Measurements from ENCODE around the gene CA7.
A peak's percentile ranks its signal among the peaks of the same experiment; 100 is the strongest.
"Not testable (repeated sequence)": the region's sequence is repeated elsewhere in the genome, so short reads cannot be mapped to it uniquely, and the experiment has no call there.

Gene CA7

DNA sequence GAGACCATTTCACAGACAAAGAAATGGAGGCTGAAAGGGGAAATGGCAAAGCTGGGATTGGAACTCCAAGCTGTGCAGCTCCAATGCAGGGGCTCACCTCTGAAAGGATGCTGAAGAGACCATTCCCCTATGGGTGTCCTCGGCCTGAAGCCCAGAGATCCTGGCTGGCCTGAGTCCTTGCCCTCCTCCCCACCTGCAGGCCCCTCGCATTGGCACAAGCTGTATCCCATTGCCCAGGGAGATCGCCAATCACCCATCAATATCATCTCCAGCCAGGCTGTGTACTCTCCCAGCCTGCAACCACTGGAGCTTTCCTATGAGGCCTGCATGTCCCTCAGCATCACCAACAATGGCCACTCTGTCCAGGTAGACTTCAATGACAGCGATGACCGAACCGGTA lies 2.6 kb downstream of the CA7 start:
- DNase-seq (ENCODE audit: low read depth in 2 of 2): no peak

DNA sequence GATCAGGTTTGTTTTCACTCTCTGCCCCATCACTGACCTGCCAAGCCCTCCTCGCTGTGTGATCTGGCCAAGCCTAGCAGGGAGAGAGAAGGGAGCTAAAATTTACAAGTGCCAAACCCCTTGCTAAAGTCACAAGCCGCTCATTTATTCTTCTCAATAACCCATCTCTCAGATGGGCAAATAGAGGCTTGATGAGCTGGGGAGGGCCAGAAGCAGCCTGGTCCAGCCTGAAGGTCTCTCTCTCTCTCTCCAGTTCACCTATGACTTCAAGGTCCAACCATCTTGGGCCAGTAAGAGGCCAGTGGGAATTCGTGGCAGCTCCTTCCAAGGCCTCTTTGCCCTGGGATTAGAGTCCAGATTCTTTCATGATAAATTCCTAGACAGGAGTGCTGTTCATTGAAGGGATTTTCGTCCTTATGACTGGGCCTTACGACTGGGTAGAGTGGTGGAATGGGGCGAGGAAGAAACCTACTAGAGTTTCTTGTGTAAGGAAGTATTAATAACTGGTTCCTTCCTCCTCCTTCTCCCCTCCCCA lies 3.4 kb downstream of the CA7 start:
- DNase-seq (ENCODE audit: low read depth in 2 of 2): no peak

DNA sequence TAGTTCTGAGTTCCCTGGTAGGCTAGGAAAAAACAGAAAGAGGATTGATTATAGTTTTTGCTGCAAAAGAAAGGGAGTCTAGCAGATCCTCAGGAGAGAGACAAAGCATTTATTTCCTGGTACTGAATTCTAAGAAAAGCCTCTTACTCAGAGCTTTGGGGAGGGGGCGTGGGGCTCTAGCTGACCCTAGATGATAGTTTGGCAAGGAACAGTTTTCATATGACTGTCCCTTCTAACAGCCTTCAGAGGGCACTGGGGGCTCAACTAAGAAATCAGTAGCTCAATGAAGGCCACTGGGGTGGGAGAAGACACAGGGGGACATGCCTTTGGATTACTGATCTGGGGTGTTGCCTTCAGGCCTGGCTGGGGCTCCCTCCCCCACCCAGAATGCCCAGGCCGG lies 4.0 kb downstream of the CA7 start:
- DNase-seq (ENCODE audit: low read depth in 2 of 2): no peak

DNA sequence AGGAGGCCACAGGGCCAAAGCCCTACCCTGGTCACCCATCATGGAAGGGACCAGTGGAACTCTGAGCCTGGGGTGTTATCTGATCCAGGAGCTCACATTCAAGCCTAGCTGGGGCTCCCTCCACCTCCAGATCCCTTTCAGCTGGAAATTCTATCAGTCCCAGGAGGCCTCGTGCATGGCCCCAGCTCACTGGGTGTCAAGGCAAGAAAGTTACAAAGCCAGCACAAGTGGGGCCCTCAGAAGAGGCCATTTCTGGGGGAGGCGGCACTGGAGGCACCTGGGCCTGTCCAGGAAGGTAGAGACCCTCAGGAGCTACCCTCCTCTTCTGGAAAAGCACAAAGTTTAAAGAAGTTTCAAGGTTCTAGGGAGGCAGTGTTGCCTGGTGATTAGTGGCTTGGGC lies 4.8 kb downstream of the CA7 start:
- no peak for DNase-seq (ENCODE audit: low read depth in 2 of 2)

GRCh38 chr16:66849549-66849948 lies 5.3 kb downstream of the CA7 start:
- DNase-seq (ENCODE audit: low read depth in 2 of 2): no peak

GRCh38 chr16:66850115-66850815 lies 6.1 kb downstream of the CA7 start:
- DNase-seq (ENCODE audit: low read depth in 2 of 2): no peak

DNA sequence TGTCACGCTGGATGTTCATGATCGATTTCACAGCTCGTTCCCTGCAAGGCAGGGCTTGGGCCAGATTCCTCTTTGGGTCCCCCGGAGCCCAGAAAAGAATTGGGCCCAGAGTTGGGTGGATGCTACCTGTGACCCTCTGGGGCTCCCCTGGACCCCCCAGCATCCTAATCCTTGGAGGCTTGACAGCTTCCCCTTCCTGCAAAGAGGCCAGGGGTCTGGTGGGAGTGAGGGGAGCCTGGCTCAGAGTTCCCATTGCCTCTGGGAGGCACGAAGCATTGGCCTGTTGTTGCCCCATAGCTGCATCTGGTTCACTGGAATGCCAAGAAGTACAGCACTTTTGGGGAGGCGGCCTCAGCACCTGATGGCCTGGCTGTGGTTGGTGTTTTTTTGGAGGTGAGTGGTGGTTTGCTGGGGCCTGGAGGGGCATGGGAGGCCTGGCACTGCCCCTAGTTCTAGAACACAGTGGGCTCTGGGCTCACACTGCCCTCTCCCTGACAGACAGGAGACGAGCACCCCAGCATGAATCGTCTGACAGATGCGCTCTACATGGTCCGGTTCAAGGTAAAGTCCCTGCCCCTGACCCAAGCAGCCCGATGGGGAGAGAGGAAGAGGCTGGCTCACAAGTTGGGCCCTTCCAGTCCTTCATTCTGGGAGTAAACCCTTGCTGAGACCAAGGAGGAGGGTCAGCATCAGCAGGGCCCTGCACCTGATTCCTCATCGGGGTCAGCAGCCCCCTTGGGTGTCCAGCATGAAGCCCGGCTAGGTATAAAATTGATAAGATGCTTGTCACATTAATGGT lies 7.2 kb downstream of the CA7 start:
- DNase-seq (ENCODE audit: low read depth in 2 of 2): no peak

GRCh38 chr16:66853261-66854139 lies 9.3 kb downstream of the CA7 start:
- no peak for DNase-seq (ENCODE audit: low read depth in 2 of 2)

- no peak for DNase-seq (ENCODE audit: low read depth in 2 of 2)
Observed at GRCh38 chr16:66856184-66856730, 12.0 kb downstream of the CA7 start.

DNA sequence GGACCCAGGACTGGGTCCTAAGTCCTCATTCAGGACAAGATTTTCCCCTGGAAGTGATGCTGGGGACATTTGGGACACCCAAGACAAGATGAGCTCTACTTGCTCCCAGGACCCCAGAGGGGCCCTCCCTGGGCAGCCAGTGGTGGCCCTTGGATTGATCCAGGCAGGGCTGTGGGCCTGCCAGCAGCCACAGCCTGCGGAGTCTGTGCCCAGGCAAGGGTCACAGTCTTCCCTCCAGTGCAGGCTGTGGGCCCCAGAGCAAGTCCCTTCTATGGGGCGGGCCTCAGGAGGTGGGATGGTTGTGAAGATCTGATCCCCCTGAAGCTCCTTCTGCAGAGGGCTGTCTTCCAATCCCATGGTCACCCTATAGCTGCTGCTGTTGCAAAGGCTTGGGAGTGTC lies 12.6 kb downstream of the CA7 start:
- no peak for DNase-seq (ENCODE audit: low read depth in 2 of 2)

DNA sequence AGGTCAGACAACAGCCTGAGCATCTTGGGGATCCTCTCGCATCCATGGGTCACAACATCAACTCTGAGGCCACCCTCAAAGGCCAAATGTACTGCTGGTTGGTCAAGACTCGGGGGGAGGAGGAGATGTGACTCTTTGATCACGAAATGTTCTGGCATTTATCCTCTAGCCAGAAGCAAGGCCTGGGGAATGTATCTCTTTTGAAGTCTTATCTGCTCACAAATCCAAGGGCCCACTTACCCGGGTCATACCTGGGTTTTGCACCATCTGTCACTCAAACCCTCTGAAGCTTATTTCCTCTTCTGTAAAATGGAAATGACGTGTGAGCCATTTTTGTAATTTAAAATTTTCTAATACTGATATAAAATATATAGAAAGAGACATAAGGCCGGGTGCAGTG lies 13.2 kb downstream of the CA7 start:
- no peak for DNase-seq (ENCODE audit: low read depth in 2 of 2)

- no peak for DNase-seq (ENCODE audit: low read depth in 2 of 2)
Observed at GRCh38 chr16:66858740-66859396, 14.7 kb downstream of the CA7 start.

DNA sequence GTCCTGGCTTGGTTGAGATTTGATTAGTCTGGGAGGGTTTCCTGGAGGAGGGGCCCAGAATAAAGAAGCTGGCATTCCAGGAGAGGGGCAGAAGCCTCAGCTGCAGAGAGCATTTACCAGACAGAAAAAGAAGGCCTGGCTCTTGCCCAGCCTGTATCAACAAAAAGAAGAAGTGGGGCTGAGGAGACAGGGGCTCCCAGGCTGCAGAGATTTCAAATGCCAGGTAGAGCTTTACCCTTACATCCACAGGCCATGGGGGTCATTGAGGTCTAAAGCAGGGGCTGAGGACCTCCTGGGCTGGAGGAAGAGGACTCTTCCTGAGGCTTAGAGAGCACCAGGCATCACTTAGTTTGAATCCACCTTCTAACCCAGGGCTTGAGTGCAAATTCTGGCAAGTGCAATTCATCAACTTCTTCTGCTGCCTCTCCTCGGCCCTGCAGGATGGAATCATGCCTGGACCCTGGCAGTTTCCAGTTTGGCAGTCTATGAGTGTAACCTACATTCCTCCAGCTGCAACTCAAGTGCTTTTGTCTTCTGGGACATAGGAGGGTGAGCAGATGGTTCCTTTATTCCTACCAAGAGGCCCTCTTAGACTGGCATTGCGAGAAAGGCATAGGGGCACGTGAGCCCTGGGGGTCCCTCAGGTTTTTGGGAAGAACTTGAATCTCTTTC lies 15.3 kb downstream of the CA7 start:
- DNase-seq (ENCODE audit: low read depth in 2 of 2): no peak

DNA sequence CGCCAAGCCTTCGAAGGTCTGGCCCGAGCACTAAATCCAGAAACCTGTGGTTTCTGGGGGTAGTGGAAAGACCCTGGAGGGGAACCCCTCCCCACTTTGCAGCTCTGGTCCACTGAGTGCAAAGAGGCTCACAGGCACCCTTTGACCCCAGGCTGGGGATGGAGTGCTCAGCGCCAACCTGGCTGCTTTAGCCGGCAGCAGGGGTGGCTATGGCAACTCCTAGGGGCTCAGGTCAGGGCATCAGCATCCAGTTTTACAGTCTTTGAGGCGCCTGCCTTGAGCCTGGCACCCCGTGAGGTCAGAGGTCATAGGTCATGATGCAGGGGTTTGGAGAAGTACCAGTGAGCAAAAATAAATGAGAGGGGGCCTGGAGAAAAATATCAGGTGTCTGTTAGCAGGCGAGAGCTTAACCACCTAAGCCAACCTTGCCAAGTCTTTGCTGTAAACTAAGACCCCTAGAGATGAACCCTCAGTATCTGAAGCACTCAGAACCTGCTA lies 17.9 kb downstream of the CA7 start:
- no peak for DNase-seq (ENCODE audit: low read depth in 2 of 2)

GRCh38 chr16:66863707-66864106 lies 19.5 kb downstream of the CA7 start:
- DNase-seq (ENCODE audit: low read depth in 2 of 2): no peak

DNA sequence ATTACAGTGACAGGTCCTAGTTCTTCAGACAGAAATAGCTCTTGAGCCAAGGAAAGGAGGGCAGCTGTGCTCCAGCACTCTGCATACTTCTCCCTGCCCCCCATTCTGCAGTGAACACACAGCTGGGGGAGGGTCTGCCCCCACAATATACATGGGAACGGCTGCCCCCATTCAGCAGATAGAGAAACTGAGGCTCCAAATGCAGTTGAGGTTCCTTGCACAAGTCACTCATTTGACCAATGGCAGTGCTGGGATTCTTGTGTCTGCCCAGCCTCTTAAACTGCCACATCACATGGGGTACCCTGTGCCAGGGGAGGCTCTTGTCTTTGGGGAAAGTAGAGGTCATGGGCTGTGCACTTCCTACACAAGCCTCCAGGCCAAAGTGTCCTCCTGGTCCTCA lies 25.2 kb downstream of the CA7 start:
- DNase-seq (ENCODE audit: low read depth in 2 of 2): no peak

DNA sequence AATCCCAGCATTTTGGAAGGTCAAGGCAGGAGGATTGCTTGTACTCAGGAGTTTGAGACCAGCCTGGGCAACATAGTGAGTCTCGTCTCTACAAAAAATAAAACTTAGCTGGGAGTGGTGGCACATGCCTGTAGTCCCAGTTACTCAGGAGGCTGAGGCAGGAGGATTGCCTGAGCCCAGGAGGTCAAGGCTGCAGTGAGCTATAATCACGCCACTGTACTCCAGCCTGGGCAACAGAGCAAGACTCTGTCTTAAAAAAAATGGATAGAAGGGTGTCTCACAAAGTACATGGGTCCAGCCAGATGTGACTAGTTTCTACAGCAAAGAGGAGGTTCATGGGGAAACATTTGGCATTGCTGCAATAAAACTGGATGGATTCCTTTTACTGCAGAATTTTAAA lies 27.1 kb downstream of the CA7 start:
- DNase-seq (ENCODE audit: low read depth in 2 of 2): not testable (repeated sequence)

DNA sequence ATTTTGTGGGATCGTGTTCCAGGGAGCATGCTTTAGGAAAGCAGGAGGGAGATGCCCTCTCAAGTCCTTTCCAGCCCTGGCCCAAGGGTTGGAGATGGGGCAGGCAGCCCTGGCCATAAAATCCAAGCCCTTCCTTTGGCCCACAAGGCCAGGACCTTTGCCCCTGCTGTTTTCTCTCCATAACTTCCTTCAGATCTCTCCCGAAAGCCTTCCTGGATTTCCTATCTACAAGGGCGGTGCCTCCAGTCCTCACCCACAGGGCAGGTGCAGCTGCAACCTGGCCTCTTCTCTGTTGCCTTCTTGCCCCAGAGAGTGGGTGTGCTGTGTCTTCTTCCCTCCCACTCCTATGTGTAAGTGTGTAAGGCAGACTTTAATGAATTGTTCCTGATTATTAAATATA lies 27.6 kb downstream of the CA7 start:
- no peak for DNase-seq (ENCODE audit: low read depth in 2 of 2)

- no peak for DNase-seq (ENCODE audit: low read depth in 2 of 2)
Observed at GRCh38 chr16:66872559-66872942, 28.3 kb downstream of the CA7 start.

DNA sequence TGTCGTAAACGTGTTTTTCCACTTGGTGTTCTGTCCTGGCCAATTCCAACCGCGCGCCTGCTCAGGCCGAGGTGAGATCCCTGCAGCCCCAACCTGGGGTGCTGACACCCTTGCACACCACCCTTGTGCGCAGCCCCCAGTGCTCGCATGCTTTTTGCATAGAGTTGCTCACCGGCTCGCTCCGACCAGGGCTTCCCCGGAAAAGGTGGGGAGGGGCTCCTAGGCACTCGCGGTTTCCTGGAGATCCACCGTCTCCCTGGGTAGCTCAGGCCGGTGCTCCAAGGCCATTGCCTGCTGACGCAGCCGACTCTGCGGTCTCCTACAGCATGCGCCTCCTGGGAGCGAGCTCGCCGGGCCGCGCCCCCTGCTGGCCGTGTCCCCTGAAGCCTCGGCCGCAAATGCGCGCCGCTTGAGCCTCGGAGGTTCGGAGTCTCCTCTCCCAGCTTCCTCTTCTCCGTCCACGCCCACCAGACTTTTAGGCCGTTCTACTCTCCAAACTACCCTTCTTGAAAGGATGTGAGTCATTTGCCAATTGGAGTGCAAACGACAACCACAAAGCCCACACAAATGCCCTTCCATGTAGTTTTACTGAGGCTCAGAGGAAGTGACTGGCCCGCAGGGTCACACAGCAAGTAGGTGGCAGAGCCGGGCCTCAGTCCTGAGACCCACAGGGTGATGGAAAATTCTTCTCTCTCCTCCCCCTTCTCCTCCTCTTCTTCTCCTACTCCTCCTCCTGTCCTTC lies 28.9 kb downstream of the CA7 start:
- DNase-seq (ENCODE audit: low read depth in 2 of 2): peak; percentile 79 to 80
